HEK293 (cell line): ENCODE data around the gene MBP.

Experiments
- ZNF423 ChIP-seq: fragments of 450-650 bp; formaldehyde crosslinking; IDR thresholded peaks from 2 replicates; pipeline ENCODE4 v1.5.1; 2016; ENCODE audit warnings: missing biosample characterization, missing genetic modification characterization
- ZNF76 ChIP-seq: fragments of 450-650 bp; formaldehyde crosslinking; IDR thresholded peaks from 2 replicates; pipeline ENCODE4; 2016; ENCODE audit warnings: low read depth, missing biosample characterization, missing genetic modification characterization, borderline replicate concordance
- TF ChIP-seq, protein P1 (sequence below): fragments of 450-650 bp; formaldehyde crosslinking; IDR thresholded peaks from 2 replicates; pipeline ENCODE4 v1.5.1; 2016; ENCODE audit warnings: missing biosample characterization, missing genetic modification characterization
- TF ChIP-seq, protein P2 (sequence below): fragments of 450-650 bp; formaldehyde crosslinking; IDR thresholded peaks from 2 replicates; pipeline ENCODE4 v1.5.1; 2016; ENCODE audit warnings: missing biosample characterization, missing genetic modification characterization
- TF ChIP-seq, protein P3 (sequence below): fragments of 450-650 bp; formaldehyde crosslinking; IDR thresholded peaks from 2 replicates; pipeline ENCODE4 v1.5.0; 2017; ENCODE audit warnings: missing biosample characterization, missing genetic modification characterization, borderline replicate concordance

DNA sequence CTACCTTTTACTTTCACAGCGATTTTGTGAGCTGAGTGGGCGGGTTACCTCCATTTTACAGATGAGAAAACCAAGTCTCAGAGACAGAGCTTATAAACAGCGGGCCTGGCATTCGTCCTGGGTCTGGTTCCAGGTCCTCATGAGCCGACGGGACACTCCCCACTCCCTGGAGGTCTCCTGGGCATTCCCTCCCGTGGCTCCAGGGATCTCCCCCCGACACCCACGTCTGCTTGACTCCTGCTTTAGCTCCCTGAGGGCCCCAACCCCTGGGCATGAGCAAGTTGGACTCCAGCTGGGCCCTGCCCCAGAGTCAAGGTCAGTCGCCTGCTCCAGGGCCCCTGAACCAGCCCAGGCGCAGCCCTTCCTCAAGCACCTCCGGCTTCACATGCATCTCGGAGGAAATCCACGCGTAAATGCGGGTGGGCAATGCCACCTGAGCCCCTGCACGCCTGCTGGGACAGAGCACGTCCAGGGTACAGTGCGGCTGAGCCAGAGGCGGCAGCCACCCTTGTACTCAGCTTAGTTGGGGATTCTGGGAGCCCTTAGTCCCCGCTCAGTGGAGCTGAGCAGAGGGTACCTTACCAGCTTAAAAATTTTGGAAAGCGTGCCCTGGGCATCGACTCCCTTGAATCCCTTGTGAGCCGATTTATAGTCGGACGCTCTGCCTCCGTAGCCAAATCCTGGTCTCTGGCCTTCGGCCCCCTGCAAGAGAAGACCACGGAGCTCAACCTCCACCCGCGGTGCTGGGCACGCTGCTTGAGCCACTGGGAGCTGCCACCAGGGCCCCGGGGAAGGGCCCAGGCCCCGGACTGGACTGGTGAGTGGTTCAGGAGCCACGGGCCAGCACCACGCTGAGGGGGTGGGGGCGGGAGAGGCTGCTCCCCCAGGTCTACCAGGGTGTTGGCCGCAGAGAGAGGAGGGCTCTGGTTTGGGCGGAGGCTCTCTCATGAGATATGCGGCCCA, 148.1 kb downstream of the MBP start:
- TF ChIP-seq, protein P1, sequence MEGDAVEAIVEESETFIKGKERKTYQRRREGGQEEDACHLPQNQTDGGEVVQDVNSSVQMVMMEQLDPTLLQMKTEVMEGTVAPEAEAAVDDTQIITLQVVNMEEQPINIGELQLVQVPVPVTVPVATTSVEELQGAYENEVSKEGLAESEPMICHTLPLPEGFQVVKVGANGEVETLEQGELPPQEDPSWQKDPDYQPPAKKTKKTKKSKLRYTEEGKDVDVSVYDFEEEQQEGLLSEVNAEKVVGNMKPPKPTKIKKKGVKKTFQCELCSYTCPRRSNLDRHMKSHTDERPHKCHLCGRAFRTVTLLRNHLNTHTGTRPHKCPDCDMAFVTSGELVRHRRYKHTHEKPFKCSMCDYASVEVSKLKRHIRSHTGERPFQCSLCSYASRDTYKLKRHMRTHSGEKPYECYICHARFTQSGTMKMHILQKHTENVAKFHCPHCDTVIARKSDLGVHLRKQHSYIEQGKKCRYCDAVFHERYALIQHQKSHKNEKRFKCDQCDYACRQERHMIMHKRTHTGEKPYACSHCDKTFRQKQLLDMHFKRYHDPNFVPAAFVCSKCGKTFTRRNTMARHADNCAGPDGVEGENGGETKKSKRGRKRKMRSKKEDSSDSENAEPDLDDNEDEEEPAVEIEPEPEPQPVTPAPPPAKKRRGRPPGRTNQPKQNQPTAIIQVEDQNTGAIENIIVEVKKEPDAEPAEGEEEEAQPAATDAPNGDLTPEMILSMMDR = no peak
- TF ChIP-seq, protein P2, sequence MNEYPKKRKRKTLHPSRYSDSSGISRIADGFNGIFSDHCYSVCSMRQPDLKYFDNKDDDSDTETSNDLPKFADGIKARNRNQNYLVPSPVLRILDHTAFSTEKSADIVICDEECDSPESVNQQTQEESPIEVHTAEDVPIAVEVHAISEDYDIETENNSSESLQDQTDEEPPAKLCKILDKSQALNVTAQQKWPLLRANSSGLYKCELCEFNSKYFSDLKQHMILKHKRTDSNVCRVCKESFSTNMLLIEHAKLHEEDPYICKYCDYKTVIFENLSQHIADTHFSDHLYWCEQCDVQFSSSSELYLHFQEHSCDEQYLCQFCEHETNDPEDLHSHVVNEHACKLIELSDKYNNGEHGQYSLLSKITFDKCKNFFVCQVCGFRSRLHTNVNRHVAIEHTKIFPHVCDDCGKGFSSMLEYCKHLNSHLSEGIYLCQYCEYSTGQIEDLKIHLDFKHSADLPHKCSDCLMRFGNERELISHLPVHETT (tag by site-specific recombination) = no peak
- TF ChIP-seq ZNF76 (tag by site-specific recombination) (no peak), ZNF423 (no peak)
- TF ChIP-seq, protein P3, sequence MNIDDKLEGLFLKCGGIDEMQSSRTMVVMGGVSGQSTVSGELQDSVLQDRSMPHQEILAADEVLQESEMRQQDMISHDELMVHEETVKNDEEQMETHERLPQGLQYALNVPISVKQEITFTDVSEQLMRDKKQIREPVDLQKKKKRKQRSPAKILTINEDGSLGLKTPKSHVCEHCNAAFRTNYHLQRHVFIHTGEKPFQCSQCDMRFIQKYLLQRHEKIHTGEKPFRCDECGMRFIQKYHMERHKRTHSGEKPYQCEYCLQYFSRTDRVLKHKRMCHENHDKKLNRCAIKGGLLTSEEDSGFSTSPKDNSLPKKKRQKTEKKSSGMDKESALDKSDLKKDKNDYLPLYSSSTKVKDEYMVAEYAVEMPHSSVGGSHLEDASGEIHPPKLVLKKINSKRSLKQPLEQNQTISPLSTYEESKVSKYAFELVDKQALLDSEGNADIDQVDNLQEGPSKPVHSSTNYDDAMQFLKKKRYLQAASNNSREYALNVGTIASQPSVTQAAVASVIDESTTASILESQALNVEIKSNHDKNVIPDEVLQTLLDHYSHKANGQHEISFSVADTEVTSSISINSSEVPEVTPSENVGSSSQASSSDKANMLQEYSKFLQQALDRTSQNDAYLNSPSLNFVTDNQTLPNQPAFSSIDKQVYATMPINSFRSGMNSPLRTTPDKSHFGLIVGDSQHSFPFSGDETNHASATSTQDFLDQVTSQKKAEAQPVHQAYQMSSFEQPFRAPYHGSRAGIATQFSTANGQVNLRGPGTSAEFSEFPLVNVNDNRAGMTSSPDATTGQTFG (tag by site-specific recombination) = no peak
